ENCODE data around the gene CDON.

CDON gene
- total RNA-seq, result 1.9 to 4.0 (median 3.0) reads per million in 4 donors

- peak; percentile 79 to 94 (median 88) for DNase-seq
Measured at GRCh38 chr11:126062679-126063506, at the start of gene CDON. TSS of gene CDON (minus strand) at chr11:126062866. CDS start at chr11:126023476, 39,390 bp downstream.

GRCh38 chr11:126111458-126112116 is 48.9 kb upstream of the CDON start:
- DNase-seq, result no peak

- no peak for DNase-seq
Measured at GRCh38 chr11:126109941-126110731, 47.5 kb upstream of the CDON start.

- DNase-seq, result no peak
Measured at GRCh38 chr11:126106594-126107328, 44.1 kb upstream of the CDON start.

- no peak for DNase-seq
Measured at GRCh38 chr11:126105748-126106080, 43.0 kb upstream of the CDON start.

- DNase-seq, result no peak
Measured at GRCh38 chr11:126105022-126105747, 42.5 kb upstream of the CDON start.

GRCh38 chr11:126104420-126104819 is 41.8 kb upstream of the CDON start:
- DNase-seq, result no peak

- DNase-seq, result no peak
Measured at GRCh38 chr11:126103150-126103549, 40.5 kb upstream of the CDON start.

- DNase-seq, result no peak
Measured at GRCh38 chr11:126102436-126102981, 39.8 kb upstream of the CDON start.

GRCh38 chr11:126101930-126102283 is 39.2 kb upstream of the CDON start:
- no peak for DNase-seq

GRCh38 chr11:126101251-126101929 is 38.7 kb upstream of the CDON start:
- DNase-seq, result no peak

- DNase-seq, result no peak
Measured at GRCh38 chr11:126100716-126101115, 38.0 kb upstream of the CDON start.

GRCh38 chr11:126098204-126098769 is 35.6 kb upstream of the CDON start:
- no peak for DNase-seq

GRCh38 chr11:126095745-126096144 is 33.1 kb upstream of the CDON start:
- DNase-seq, result no peak

- DNase-seq, result no peak
Measured at GRCh38 chr11:126090452-126090851, 27.8 kb upstream of the CDON start.

- no peak for DNase-seq
Measured at GRCh38 chr11:126088999-126089398, 26.3 kb upstream of the CDON start.

- DNase-seq, result no peak
Measured at GRCh38 chr11:126086248-126086647, 23.6 kb upstream of the CDON start.

- DNase-seq, result no peak
Measured at GRCh38 chr11:126084608-126084912, 21.9 kb upstream of the CDON start.

- DNase-seq, result peak in 2 of 5 donors; percentile 18 to 75
Measured at GRCh38 chr11:126083829-126084607, 21.4 kb upstream of the CDON start.
